Prostate gland (tissue), 2 donors: ENCODE results near the gene SLC35D2.

Source experiments
- POLR2AphosphoS5 ChIP-seq: sonication (generic); formaldehyde crosslinking; IDR thresholded peaks from one replicate; pipeline ENCODE4 v1.6.1; 2017; ENCODE audit warnings: antibody characterized with exemption
- TF ChIP-seq, protein P1 (sequence below), 4 experiments: fragments of 200-600 bp in 2 of 4; fragments of 450-650 bp in 2 of 4; sonication (generic) in 2 of 4; IDR thresholded peaks; 1 replicate in 3 of 4; 2 replicates in 1 of 4; pipeline ENCODE4 v1.5.1; 2016 to 2019; ENCODE audit warnings: antibody characterized with exemption in 4 of 4, mild to moderate bottlenecking in 2 of 4, moderate library complexity in 2 of 4

DNA sequence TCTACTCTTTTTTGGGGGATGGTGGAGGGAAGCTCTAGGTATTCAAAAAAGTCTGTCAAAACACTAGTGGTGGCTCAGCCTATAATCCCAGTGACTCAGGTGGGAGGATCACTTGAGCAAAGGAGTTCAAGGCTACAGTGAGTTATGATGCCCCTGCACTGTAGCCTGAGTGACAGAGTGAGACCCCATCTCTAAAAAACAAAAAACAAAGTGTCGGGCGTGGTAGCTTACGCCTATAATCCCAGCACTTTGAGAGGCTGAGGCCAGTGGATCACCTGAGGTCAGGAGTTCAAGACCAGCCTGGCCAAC lies 15.8 kb upstream of the SLC35D2 start:
- TF ChIP-seq POLR2AphosphoS5: no peak
- TF ChIP-seq, protein P1, sequence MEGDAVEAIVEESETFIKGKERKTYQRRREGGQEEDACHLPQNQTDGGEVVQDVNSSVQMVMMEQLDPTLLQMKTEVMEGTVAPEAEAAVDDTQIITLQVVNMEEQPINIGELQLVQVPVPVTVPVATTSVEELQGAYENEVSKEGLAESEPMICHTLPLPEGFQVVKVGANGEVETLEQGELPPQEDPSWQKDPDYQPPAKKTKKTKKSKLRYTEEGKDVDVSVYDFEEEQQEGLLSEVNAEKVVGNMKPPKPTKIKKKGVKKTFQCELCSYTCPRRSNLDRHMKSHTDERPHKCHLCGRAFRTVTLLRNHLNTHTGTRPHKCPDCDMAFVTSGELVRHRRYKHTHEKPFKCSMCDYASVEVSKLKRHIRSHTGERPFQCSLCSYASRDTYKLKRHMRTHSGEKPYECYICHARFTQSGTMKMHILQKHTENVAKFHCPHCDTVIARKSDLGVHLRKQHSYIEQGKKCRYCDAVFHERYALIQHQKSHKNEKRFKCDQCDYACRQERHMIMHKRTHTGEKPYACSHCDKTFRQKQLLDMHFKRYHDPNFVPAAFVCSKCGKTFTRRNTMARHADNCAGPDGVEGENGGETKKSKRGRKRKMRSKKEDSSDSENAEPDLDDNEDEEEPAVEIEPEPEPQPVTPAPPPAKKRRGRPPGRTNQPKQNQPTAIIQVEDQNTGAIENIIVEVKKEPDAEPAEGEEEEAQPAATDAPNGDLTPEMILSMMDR (IDR thresholded peaks at IDR 0.05): no peak
